Keratinocyte (primary cell): ENCODE measurements around the gene STAB2. TPM values are rescaled to one million over a fixed set of nuclear protein-coding genes. Genes with fewer than 3 reads are reported as not detected.

Experiments used
- DNase-seq: peaks from one replicate; pipeline ENCODE4 v3.0.0-alpha.2; 2011; ENCODE audit warnings: low read depth, missing footprints, low spot score
- FAIRE-seq: peaks from 2 replicates; lab custom pipeline; 2011; peaks lifted over from hg19 to GRCh38; lab: Jason Lieb, UNC
- H2AFZ ChIP-seq: 2 replicates; pipeline ENCODE4 v1.6.0; 2012; ENCODE audit warnings: low read length, control low read depth, inconsistent platforms; ENCODE audit not compliant: control insufficient read depth
- H3K27ac ChIP-seq: 2 replicates; pipeline ENCODE4 v1.5.1; 2011; ENCODE audit warnings: low read length; ENCODE audit not compliant: control insufficient read depth, insufficient read depth
- H3K27me3 ChIP-seq: 3 replicates; pipeline ENCODE4 v1.6.0; 2011; ENCODE audit warnings: low read length; ENCODE audit not compliant: control insufficient read depth, insufficient read depth; ENCODE audit errors: extremely low read depth
- H3K36me3 ChIP-seq, 2 experiments: 2 replicates in 1 of 2; 3 replicates in 1 of 2; pipeline ENCODE4 v1.5.1; 2011; ENCODE audit warnings: low read length in 2 of 2, mild to moderate bottlenecking in 1 of 2; ENCODE audit not compliant: control insufficient read depth in 2 of 2, insufficient read depth in 2 of 2; ENCODE audit errors: extremely low read depth in 1 of 2
- H3K4me1 ChIP-seq: 3 replicates; pipeline ENCODE4 v1.5.1; 2011; ENCODE audit warnings: low read length; ENCODE audit not compliant: control insufficient read depth, insufficient read depth; ENCODE audit errors: extremely low read depth
- H3K4me2 ChIP-seq: 3 replicates; pipeline ENCODE4 v1.6.0; 2011; ENCODE audit warnings: low read depth, low read length; ENCODE audit not compliant: control insufficient read depth, insufficient read depth; ENCODE audit errors: extremely low read depth
- H3K4me3 ChIP-seq, 3 experiments: fragments of 200-600 bp in 1 of 3; sonication (generic) in 1 of 3; 2 replicates in 2 of 3; 3 replicates in 1 of 3; pipeline ENCODE4 v1.5.1; 2011 to 2016; ENCODE audit warnings: low read length in 3 of 3, mild to moderate bottlenecking in 3 of 3, control low read depth in 2 of 3, inconsistent platforms in 1 of 3, low read depth in 1 of 3, mixed read lengths in 1 of 3, mixed run types in 1 of 3, moderate library complexity in 1 of 3; ENCODE audit not compliant: control insufficient read depth in 2 of 3, insufficient read depth in 2 of 3; ENCODE audit errors: extremely low read depth in 1 of 3
- H3K79me2 ChIP-seq: 2 replicates; pipeline ENCODE4 v1.6.0; 2012; ENCODE audit warnings: low read length; ENCODE audit not compliant: control insufficient read depth, insufficient read depth
- H3K9ac ChIP-seq: 3 replicates; pipeline ENCODE4 v1.6.0; 2011; ENCODE audit warnings: low read length; ENCODE audit not compliant: control insufficient read depth, insufficient read depth; ENCODE audit errors: extremely low read depth
- H3K9me1 ChIP-seq: 3 replicates; pipeline ENCODE4 v1.6.0; 2011; ENCODE audit warnings: low read length; ENCODE audit not compliant: control insufficient read depth, insufficient read depth; ENCODE audit errors: extremely low read depth
- H3K9me3 ChIP-seq: 2 replicates; pipeline ENCODE4 v1.5.1; 2012; ENCODE audit warnings: low read depth, low read length; ENCODE audit not compliant: control insufficient read depth
- H4K20me1 ChIP-seq: 3 replicates; pipeline ENCODE4 v1.6.0; 2011; ENCODE audit warnings: low read length; ENCODE audit not compliant: control insufficient read depth, insufficient read depth; ENCODE audit errors: extremely low read depth
- CTCF ChIP-seq, 3 experiments: IDR thresholded peaks in 1 of 3; conservative IDR thresholded peaks in 1 of 3; optimal IDR thresholded peaks in 1 of 3; 2 replicates in 2 of 3; 3 replicates in 1 of 3; pipeline versions ENCODE3 to v1.5.1; 2011; ENCODE audit warnings: low read length in 3 of 3, mild to moderate bottlenecking in 3 of 3, moderate library complexity in 2 of 3, control low read depth in 1 of 3, inconsistent platforms in 1 of 3; ENCODE audit not compliant: insufficient read depth in 2 of 3; ENCODE audit errors: extremely low read depth in 1 of 3
- EZH2 ChIP-seq: IDR thresholded peaks from one replicate; pipeline ENCODE4 v1.6.1; 2012; ENCODE audit warnings: inconsistent platforms, mild to moderate bottlenecking, low read length, moderate library complexity
- dilution Hi-C: fragments of 300-500 bp; cut with MboI; formaldehyde crosslinking; loops from one replicate; pipeline ENCODE4 v1.7.0; 2020; ENCODE audit warnings: low sequenced_read_pairs; ENCODE audit not compliant: extremely low pct_ligation_motif_present
- polyA plus RNA-seq, 5 experiments: library from polyadenylated mRNA; depleted of rRNA in 3 of 5; stranded (reverse) in 3 of 5; stranded (forward) in 1 of 5; unstranded in 1 of 5; fragments of >200 nt; gene quantifications; 1 replicate in 1 of 5; 2 replicates in 3 of 5; 3 replicates in 1 of 5; pipeline versions ENCODE4 v1.2.1 to v1.2.3, GENCODE V29; 2011 to 2012; ENCODE audit warnings: missing spikeins in 2 of 5, low read depth in 1 of 5, low replicate concordance in 1 of 5

Gene STAB2
- polyA plus RNA-seq, 1 donor (not counting 4 experiments of a cell fraction or from before 2014, with no cell fraction given), result not detected

GRCh38 chr12:103731539-103731938, 144.5 kb downstream of the STAB2 start:
- no peaks in the 10 kb centered on the region for H3K79me2 ChIP-seq
- TF ChIP-seq CTCF (optimal IDR thresholded peaks at IDR 0.05 in 1 of 3, IDR thresholded peaks at IDR 0.05 in 1 of 3, conservative IDR thresholded peaks at IDR 0.05 in 1 of 3; ENCODE audit: extremely low read depth in 1 of 3, insufficient read depth in 2 of 3, low read length in 3 of 3), result no peak
- TF ChIP-seq EZH2, result no peak
- no peaks in the 10 kb centered on the region for H3K4me1 ChIP-seq
- H3K36me3 ChIP-seq, result no peaks in the 10 kb centered on the region
- dilution Hi-C loops, result no loop called here
- H3K9me1 ChIP-seq, result no peaks in the 10 kb centered on the region
- no peak for DNase-seq
- H3K27me3 ChIP-seq, result no peaks in the 10 kb centered on the region
- H3K27ac ChIP-seq, result no peak overlapping the region
- no peak overlapping the region for H2AFZ ChIP-seq
- no peak overlapping the region for H3K4me3 ChIP-seq
- FAIRE-seq, result no peak
- no peaks in the 10 kb centered on the region for H4K20me1 ChIP-seq
- H3K9ac ChIP-seq, result no peak overlapping the region
- no peak overlapping the region for H3K4me2 ChIP-seq
- no peaks in the 10 kb centered on the region for H3K9me3 ChIP-seq

DNA sequence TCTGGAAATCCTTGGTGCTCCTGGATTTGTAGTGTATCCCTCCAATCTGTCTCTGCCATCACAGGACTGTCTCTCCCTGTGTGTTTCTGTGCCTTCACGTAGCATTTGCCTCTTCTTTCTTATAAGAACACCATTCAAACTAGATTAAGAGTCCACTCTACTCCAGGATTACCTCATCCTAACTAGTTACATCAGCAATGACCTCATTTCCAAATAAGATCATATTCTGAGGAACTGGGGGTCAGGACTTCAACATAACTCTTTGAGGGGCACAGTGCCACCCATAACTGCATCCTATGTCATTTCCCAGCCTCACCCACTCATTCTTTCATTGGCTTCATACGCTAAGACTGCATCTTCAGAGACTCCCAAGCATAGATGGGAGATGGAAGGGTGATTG, 147.8 kb downstream of the STAB2 start:
- DNase-seq (no peak), FAIRE-seq (no peak)
- dilution Hi-C loops, result no loop called here
- H3K9me1 ChIP-seq, result no peaks in the 10 kb centered on the region
- H3K9ac ChIP-seq, result no peak overlapping the region
- H3K4me3 ChIP-seq, result no peak overlapping the region
- TF ChIP-seq EZH2 (no peak), CTCF (optimal IDR thresholded peaks at IDR 0.05 in 1 of 3, IDR thresholded peaks at IDR 0.05 in 1 of 3, conservative IDR thresholded peaks at IDR 0.05 in 1 of 3; ENCODE audit: extremely low read depth in 1 of 3, insufficient read depth in 2 of 3, low read length in 3 of 3) (no peak)
- H3K9me3 ChIP-seq, result no peaks in the 10 kb centered on the region
- no peak overlapping the region for H3K4me2 ChIP-seq
- H3K27ac ChIP-seq, result no peak overlapping the region
- no peaks in the 10 kb centered on the region for H3K79me2 ChIP-seq
- no peak overlapping the region for H2AFZ ChIP-seq
- no peaks in the 10 kb centered on the region for H3K36me3 ChIP-seq
- no peaks in the 10 kb centered on the region for H3K4me1 ChIP-seq
- H4K20me1 ChIP-seq, result no peaks in the 10 kb centered on the region
- H3K27me3 ChIP-seq, result no peaks in the 10 kb centered on the region
